SK-N-SH (cell line): ENCODE measurements around the gene TLE5. TPM values are rescaled to one million over a fixed set of nuclear protein-coding genes. Genes with fewer than 3 reads are reported as not detected.

Experiments
- CTCF ChIA-PET: fragments of 300-600, 350-600 bp; formaldehyde crosslinking; extraction: SDS; loops from one replicate; lab custom pipeline; 2021; lab: Yijun Ruan, JAX
- POLR2A ChIA-PET: fragments of 350-600 bp; sonication (Branson Sonifier 250); formaldehyde crosslinking; extraction: SDS; loops from one replicate; lab custom pipeline; 2020; ENCODE audit warnings: antibody characterized with exemption, inconsistent platforms; lab: Yijun Ruan, JAX
- DNase-seq: peaks from one replicate; pipeline ENCODE4 v3.0.0; 2012
- H2AFZ ChIP-seq: fragments of 200-600 bp; sonication (generic); 2 replicates; pipeline ENCODE4 v1.8.1; 2016; ENCODE audit warnings: antibody characterized with exemption, mild to moderate bottlenecking, low read depth
- H3F3A ChIP-seq: fragments of 200-600 bp; sonication (generic); replicated peaks from 2 replicates; pipeline ENCODE3; 2016; ENCODE audit warnings: antibody characterized with exemption, mild to moderate bottlenecking; ENCODE audit not compliant: insufficient read depth
- H3K27ac ChIP-seq, 2 experiments: fragments of 200-500 bp in 1 of 2; fragments of 200-600 bp in 1 of 2; sonication (Bioruptor generic) in 1 of 2; sonication (generic), shearing (Covaris generic) in 1 of 2; 2 replicates each; pipeline versions ENCODE4 v1.5.1 to v1.6.1; 2014 to 2016; ENCODE audit warnings: low read depth in 2 of 2, inconsistent platforms in 1 of 2, low read length in 1 of 2, mild to moderate bottlenecking in 1 of 2, mixed read lengths in 1 of 2
- H3K27me3 ChIP-seq: fragments of 200-600 bp; sonication (generic), shearing (Covaris generic); 2 replicates; pipeline ENCODE4 v1.6.1; 2016; ENCODE audit warnings: mixed run types; ENCODE audit not compliant: insufficient read depth
- H3K36me3 ChIP-seq, 2 experiments: fragments of 200-500 bp in 1 of 2; fragments of 200-600 bp in 1 of 2; sonication (Bioruptor generic) in 1 of 2; sonication (generic) in 1 of 2; replicated peaks in 1 of 2; 2 replicates each; pipeline versions ENCODE3 to v1.5.1; 2014 to 2016; ENCODE audit warnings: low read length in 1 of 2, mild to moderate bottlenecking in 1 of 2; ENCODE audit not compliant: insufficient read depth in 2 of 2, control insufficient read depth in 1 of 2
- H3K4me1 ChIP-seq, 2 experiments: fragments of 200-500 bp in 1 of 2; fragments of 200-600 bp in 1 of 2; sonication (Bioruptor generic) in 1 of 2; sonication (generic), shearing (Covaris generic) in 1 of 2; 2 replicates each; pipeline versions ENCODE4 v1.5.1 to v1.6.1; 2014 to 2016; ENCODE audit warnings: low read depth in 1 of 2, low read length in 1 of 2, mixed run types in 1 of 2; ENCODE audit not compliant: insufficient read depth in 2 of 2, control insufficient read depth in 1 of 2
- H3K4me2 ChIP-seq: fragments of 200-600 bp; sonication (generic), shearing (Covaris generic); 2 replicates; pipeline ENCODE4 v1.6.1; 2017; ENCODE audit warnings: mixed run types
- H3K4me3 ChIP-seq, 2 experiments: fragments of 200-500 bp in 1 of 2; fragments of 200-600 bp in 1 of 2; sonication (Bioruptor generic) in 1 of 2; sonication (generic), shearing (Covaris generic) in 1 of 2; 2 replicates each; pipeline versions ENCODE4 v1.5.1 to v1.8.1; 2014 to 2016; ENCODE audit warnings: low read depth in 2 of 2, inconsistent platforms in 1 of 2, low read length in 1 of 2, mild to moderate bottlenecking in 1 of 2, mixed read lengths in 1 of 2, moderate library complexity in 1 of 2
- H3K79me2 ChIP-seq: fragments of 200-600 bp; sonication (generic); 2 replicates; pipeline ENCODE4 v1.8.1; 2017; ENCODE audit warnings: mild to moderate bottlenecking; ENCODE audit not compliant: insufficient read depth
- H3K9ac ChIP-seq: fragments of 200-600 bp; sonication (generic); 2 replicates; pipeline ENCODE4 v1.6.1; 2017; ENCODE audit warnings: mixed run types
- H3K9me2 ChIP-seq: fragments of 200-600 bp; sonication (generic); 2 replicates; pipeline ENCODE4 v1.6.1; 2017; ENCODE audit warnings: mixed run types
- H3K9me3 ChIP-seq: fragments of 200-600 bp; sonication (generic); 2 replicates; pipeline ENCODE4 v1.6.1; 2017; ENCODE audit warnings: mixed run types, mild to moderate bottlenecking, moderate library complexity
- H4K20me1 ChIP-seq: fragments of 200-600 bp; sonication (generic); 2 replicates; pipeline ENCODE4 v1.6.1; 2017; ENCODE audit warnings: mild to moderate bottlenecking, mixed run types; ENCODE audit not compliant: insufficient read depth
- ELF1 ChIP-seq: IDR thresholded peaks from 2 replicates; pipeline ENCODE4 v1.4.0; 2012
- EZH2phosphoT487 ChIP-seq: fragments of 200-600 bp; sonication (generic); IDR thresholded peaks from 2 replicates; pipeline ENCODE4 v1.6.1; 2017; ENCODE audit warnings: low read depth, mixed run types, mild to moderate bottlenecking, antibody characterized with exemption, moderate library complexity, borderline replicate concordance
- FOSL2 ChIP-seq: IDR thresholded peaks from 2 replicates; pipeline ENCODE4 v1.4.0; 2012; ENCODE audit warnings: low read depth, mild to moderate bottlenecking, moderate library complexity, borderline replicate concordance
- FOXJ3 ChIP-seq: sonication (generic); formaldehyde crosslinking; IDR thresholded peaks from 2 replicates; pipeline ENCODE4 v1.5.1; 2020; ENCODE audit warnings: mild to moderate bottlenecking, missing genetic modification reagents
- GABPA ChIP-seq: IDR thresholded peaks from 2 replicates; pipeline ENCODE4 v1.4.0; 2012; ENCODE audit warnings: low read depth, mild to moderate bottlenecking
- IRF3 ChIP-seq: fragments of 150-350 bp; IDR thresholded peaks from 2 replicates; pipeline ENCODE4 v1.6.1; 2016; ENCODE audit warnings: mild to moderate bottlenecking, low read depth, low read length
- MAX ChIP-seq: IDR thresholded peaks from 2 replicates; pipeline ENCODE4 v1.4.0; 2012; ENCODE audit warnings: low read depth
- MEF2A ChIP-seq: IDR thresholded peaks from 2 replicates; pipeline ENCODE4 v1.4.0; 2012; ENCODE audit warnings: low read depth, borderline replicate concordance
- MXI1 ChIP-seq: IDR thresholded peaks from 2 replicates; pipeline ENCODE4 v1.6.1; 2012; ENCODE audit warnings: mild to moderate bottlenecking, low read depth, low read length, improper control_type of control experiment
- RAD21 ChIP-seq: IDR thresholded peaks from 2 replicates; pipeline ENCODE4 v1.6.1; 2012; ENCODE audit warnings: mild to moderate bottlenecking, low read length
- RXRA ChIP-seq: IDR thresholded peaks from 2 replicates; pipeline ENCODE4 v1.4.0; 2012; ENCODE audit warnings: low read depth, mild to moderate bottlenecking, borderline replicate concordance
- SIN3A ChIP-seq: IDR thresholded peaks from 2 replicates; pipeline ENCODE4 v1.6.1; 2012; ENCODE audit warnings: low read depth, mild to moderate bottlenecking, low read length, moderate library complexity, borderline replicate concordance
- SMC3 ChIP-seq: IDR thresholded peaks from 2 replicates; pipeline ENCODE4 v1.6.1; 2012; ENCODE audit warnings: low read depth, low read length, improper control_type of control experiment
- TEAD4 ChIP-seq: IDR thresholded peaks from 2 replicates; pipeline ENCODE4 v1.4.0; 2012; ENCODE audit warnings: mild to moderate bottlenecking, borderline replicate concordance; ENCODE audit not compliant: insufficient read depth
- WGBS: methylation state at CpG from one replicate; pipeline ENCODE4 v1.1.6; 2017; ENCODE audit warnings: low lambda C conversion rate; 5-methylcytosine and 5-hydroxymethylcytosine counted together
- polyA plus RNA-seq, 3 experiments: library from polyadenylated mRNA; depleted of rRNA; stranded (reverse); fragments of >200 nt; gene quantifications; 2 replicates each; pipeline ENCODE4 v1.2.3, GENCODE V29; 2012

TLE5 gene
- polyA plus RNA-seq, 1 of the 3 experiments (the other 2 are of a cell fraction): 519 TPM

- TF ChIP-seq SIN3A (no peak), FOXJ3 (CRISPR knock-in tag) (no peak), FOSL2 (no peak), EZH2phosphoT487 (no peak), MXI1 (no peak), MAX (no peak)
Measured at GRCh38 chr19:3087769-3088168, 25.5 kb upstream of the TLE5 start (continued).

- no peaks in the 10 kb centered on the region for H3K79me2 ChIP-seq
- H3K9me3 ChIP-seq: no peaks in the 10 kb centered on the region
- peak; percentile 4 for DNase-seq
- CTCF ChIA-PET: interaction anchor here (0.8 to 1.8 kb wide), 5 partner anchors 10 to 44 kb away, joined by 3 to 7 read pairs (median 4); no protein-coding TSS in a partner anchor
- no peak overlapping the region for H3K4me3 ChIP-seq
- H3K9ac ChIP-seq: no peak overlapping the region
- WGBS: 94% methylated on average over 4 of the region's 10 CpGs
- no peak overlapping the region for H3K4me2 ChIP-seq
- H3K4me1 ChIP-seq: no peaks in the 10 kb centered on the region
- H4K20me1 ChIP-seq: no peaks in the 10 kb centered on the region
- H3F3A ChIP-seq: no peaks in the 10 kb centered on the region
- no peaks in the 10 kb centered on the region for H3K27me3 ChIP-seq
- no peaks in the 10 kb centered on the region for H3K36me3 ChIP-seq
- POLR2A ChIA-PET: no interaction called here
- H2AFZ ChIP-seq: no peak overlapping the region
- H3K27ac ChIP-seq: no peak overlapping the region
- no peak for TF ChIP-seq ELF1
- no peak for TF ChIP-seq GABPA
- no peak for TF ChIP-seq FOXJ3 (CRISPR knock-in tag)
- TF ChIP-seq, all 33 proteins: peak for 0
- no peaks in the 10 kb centered on the region for H3K9me2 ChIP-seq
Measured at GRCh38 chr19:3084943-3085342, 22.6 kb upstream of the TLE5 start.

- Histone ChIP-seq H3K27ac (no peak overlapping the region), H3K4me1 (no peaks in the 10 kb centered on the region), H4K20me1 (no peaks in the 10 kb centered on the region), H3K79me2 (no peaks in the 10 kb centered on the region), H3K9me2 (no peaks in the 10 kb centered on the region), H3F3A (no peaks in the 10 kb centered on the region), H3K9me3 (no peaks in the 10 kb centered on the region), H3K9ac (no peak overlapping the region), H3K36me3 (no peaks in the 10 kb centered on the region), H3K4me2 (no peak overlapping the region), H3K4me3 (no peak overlapping the region), H2AFZ (no peak overlapping the region), H3K27me3 (no peaks in the 10 kb centered on the region)
- ChIA-PET CTCF (interaction anchor here (1.1 to 1.8 kb wide), 2 partner anchors 25 to 45 kb away, joined by 3 to 5 read pairs; no protein-coding TSS in a partner anchor), POLR2A (no interaction called here)
- WGBS: 86% methylated on average over 7 of the region's 7 CpGs
- DNase-seq: no peak
- no peak for TF ChIP-seq RAD21
- TF ChIP-seq RXRA: no peak
- no peak for TF ChIP-seq MEF2A
- no peak for TF ChIP-seq MXI1
- TF ChIP-seq SMC3: no peak
- TF ChIP-seq IRF3: no peak
- TF ChIP-seq TEAD4: no peak
- no peak for TF ChIP-seq MAX
Measured at GRCh38 chr19:3083964-3084363, 21.7 kb upstream of the TLE5 start.
